Stomach (tissue), 4 donors: ENCODE data around the gene MTO1.

Experiments used
- POLR2A ChIP-seq, 4 donors: fragments of 450-650 bp; IDR thresholded peaks; one replicate each; pipeline ENCODE4 v1.6.1; 2016; ENCODE audit warnings: antibody characterized with exemption in 4 of 4, control low read depth in 2 of 4, mild to moderate bottlenecking in 1 of 4, moderate library complexity in 1 of 4
- POLR2AphosphoS5 ChIP-seq, 3 donors: sonication (generic); formaldehyde crosslinking; IDR thresholded peaks; one replicate each; pipeline ENCODE4 v1.6.1; 2016; ENCODE audit warnings: antibody characterized with exemption in 3 of 3
- TF ChIP-seq, protein P1 (sequence below), 7 experiments: fragments of 450-650 bp in 4 of 7; fragments of 200-600 bp in 3 of 7; sonication (generic) in 3 of 7; IDR thresholded peaks; one replicate each; pipeline ENCODE4 v1.5.1; 2016 to 2019; ENCODE audit warnings: antibody characterized with exemption in 7 of 7, control low read depth in 2 of 7, mild to moderate bottlenecking in 1 of 7

DNA sequence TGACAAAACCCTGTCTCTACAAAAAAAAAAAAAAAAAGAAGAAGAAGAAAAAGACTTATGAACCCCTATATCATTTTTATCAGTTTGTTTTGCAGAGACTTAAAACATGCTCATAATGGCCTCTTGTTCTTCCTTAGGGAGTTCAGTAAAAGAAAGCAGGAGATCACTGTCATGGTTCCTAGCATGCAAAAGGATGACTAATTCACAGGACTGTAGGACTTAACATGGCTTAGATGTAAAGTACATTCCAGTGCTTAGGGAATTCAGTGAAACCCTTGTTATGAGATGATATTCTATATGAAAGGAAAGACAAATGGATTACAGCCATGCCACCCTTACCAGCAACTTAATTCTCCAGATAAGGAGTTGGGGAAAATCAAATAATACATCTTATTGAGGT, 29.8 kb downstream of the MTO1 start:
- TF ChIP-seq POLR2A (IDR thresholded peaks at IDR 0.05): no peak
- no peak for TF ChIP-seq POLR2AphosphoS5 (IDR thresholded peaks at IDR 0.05)
- TF ChIP-seq, protein P1, sequence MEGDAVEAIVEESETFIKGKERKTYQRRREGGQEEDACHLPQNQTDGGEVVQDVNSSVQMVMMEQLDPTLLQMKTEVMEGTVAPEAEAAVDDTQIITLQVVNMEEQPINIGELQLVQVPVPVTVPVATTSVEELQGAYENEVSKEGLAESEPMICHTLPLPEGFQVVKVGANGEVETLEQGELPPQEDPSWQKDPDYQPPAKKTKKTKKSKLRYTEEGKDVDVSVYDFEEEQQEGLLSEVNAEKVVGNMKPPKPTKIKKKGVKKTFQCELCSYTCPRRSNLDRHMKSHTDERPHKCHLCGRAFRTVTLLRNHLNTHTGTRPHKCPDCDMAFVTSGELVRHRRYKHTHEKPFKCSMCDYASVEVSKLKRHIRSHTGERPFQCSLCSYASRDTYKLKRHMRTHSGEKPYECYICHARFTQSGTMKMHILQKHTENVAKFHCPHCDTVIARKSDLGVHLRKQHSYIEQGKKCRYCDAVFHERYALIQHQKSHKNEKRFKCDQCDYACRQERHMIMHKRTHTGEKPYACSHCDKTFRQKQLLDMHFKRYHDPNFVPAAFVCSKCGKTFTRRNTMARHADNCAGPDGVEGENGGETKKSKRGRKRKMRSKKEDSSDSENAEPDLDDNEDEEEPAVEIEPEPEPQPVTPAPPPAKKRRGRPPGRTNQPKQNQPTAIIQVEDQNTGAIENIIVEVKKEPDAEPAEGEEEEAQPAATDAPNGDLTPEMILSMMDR (IDR thresholded peaks at IDR 0.05): no peak
